ENCODE results near the gene GPN2. TPM values are rescaled to one million over a fixed set of nuclear protein-coding genes. Genes with fewer than 3 reads are reported as not detected.
"Not testable (repeated sequence)": the region's sequence is repeated elsewhere in the genome, so short reads cannot be mapped to it uniquely, and the experiment has no call there.

The GPN2 gene
- total RNA-seq, 4 donors from 2014 or later = 9.6 to 16.5 (median 14.1) TPM

GRCh38 chr1:26851106-26851684, 38.9 kb downstream of the GPN2 start:
- Histone ChIP-seq H3K36me3 (peaks cover 32 to 96% (median 93%) of the 10 kb centered on the region in 4 donors), H3K27me3 (no peaks in the 10 kb centered on the region), H3K4me3 (no peak overlapping the region), H3K9me3 (no peaks in the 10 kb centered on the region), H3K4me1 (peaks cover 2 to 28% (median 22%) of the 10 kb centered on the region in 4 donors), H3K27ac (replicated peaks in 1 of 4) (no peak overlapping the region)
- 91% methylated on average over 12 of the region's 12 CpGs for WGBS
- TF ChIP-seq EP300 (IDR thresholded peaks at IDR 0.05) = no peak
- no peak for TF ChIP-seq POLR2A (IDR thresholded peaks at IDR 0.05; ENCODE audit: low read depth)
- no peak for TF ChIP-seq CTCF (IDR thresholded peaks at IDR 0.05)
- no peak for DNase-seq (ENCODE audit: extremely low spot score)
- intact Hi-C loops (cut with DNase I) = no loop called here

- peak overlapping the region; percentile 42 to 71 (median 64) for H3K27ac ChIP-seq (replicated peaks in 1 of 4)
- no peaks in the 10 kb centered on the region for H3K27me3 ChIP-seq
- DNase-seq (ENCODE audit: extremely low spot score) = no peak
- peaks cover 2 to 28% (median 22%) of the 10 kb centered on the region in 4 donors for H3K4me1 ChIP-seq
- intact Hi-C loops (cut with DNase I) = no loop called here
- TF ChIP-seq CTCF (IDR thresholded peaks at IDR 0.05) (no peak), POLR2AphosphoS5 (IDR thresholded peaks at IDR 0.05) (peak; percentile 34 to 59)
- peaks cover 32 to 83% (median 75%) of the 10 kb centered on the region in 4 donors for H3K36me3 ChIP-seq
- WGBS = 53% methylated on average over 7 of the region's 10 CpGs
- H3K4me3 ChIP-seq = no peak overlapping the region
- H3K9me3 ChIP-seq = no peaks in the 10 kb centered on the region
Observed at GRCh38 chr1:26848941-26849774, 40.9 kb downstream of the GPN2 start.

- no peaks in the 10 kb centered on the region for H3K27me3 ChIP-seq
Observed at GRCh38 chr1:26848499-26848898, 41.6 kb downstream of the GPN2 start.

GRCh38 chr1:26847826-26848225, 42.3 kb downstream of the GPN2 start:
- intact Hi-C loops (cut with DNase I); H3K27me3 ChIP-seq; H3K4me3 ChIP-seq; DNase-seq (ENCODE audit: extremely low spot score); H3K9me3 ChIP-seq: not testable (repeated sequence)
- 95% methylated on average over 6 of the region's 6 CpGs for WGBS
- H3K36me3 ChIP-seq = peaks cover 41 to 85% (median 77%) of the 10 kb centered on the region in 4 donors
- peaks cover 0 to 23% (median 18%) of the 10 kb centered on the region in 4 donors for H3K4me1 ChIP-seq
- H3K27ac ChIP-seq (replicated peaks in 1 of 4) = peak overlapping the region in 1 of 4 donors; percentile 69

More at GRCh38 chr1:26848499-26848898, 41.6 kb downstream of the GPN2 start:
- H3K9me3 ChIP-seq = no peaks in the 10 kb centered on the region
- DNase-seq (ENCODE audit: extremely low spot score) = no peak
- H3K4me3 ChIP-seq = no peak overlapping the region
- TF ChIP-seq EP300 (IDR thresholded peaks at IDR 0.05) (no peak), POLR2A (IDR thresholded peaks at IDR 0.05; ENCODE audit: low read depth) (no peak), POLR2AphosphoS5 (IDR thresholded peaks at IDR 0.05) (no peak), CTCF (IDR thresholded peaks at IDR 0.05) (no peak)
- peaks cover 2 to 28% (median 21%) of the 10 kb centered on the region in 4 donors for H3K4me1 ChIP-seq
- WGBS = 88% methylated on average over 7 of the region's 10 CpGs
- intact Hi-C loops (cut with DNase I) = no loop called here
- peaks cover 37 to 83% (median 75%) of the 10 kb centered on the region in 4 donors for H3K36me3 ChIP-seq
- H3K27ac ChIP-seq (replicated peaks in 1 of 4) = peak overlapping the region; percentile 42 to 71 (median 64)

- Histone ChIP-seq H3K27ac (replicated peaks in 1 of 4) (no peak overlapping the region), H3K4me1 (peaks cover 0 to 17% (median 15%) of the 10 kb centered on the region in 4 donors), H3K9me3 (no peaks in the 10 kb centered on the region), H3K27me3 (no peaks in the 10 kb centered on the region), H3K4me3 (no peak overlapping the region), H3K36me3 (peaks cover 20 to 85% (median 76%) of the 10 kb centered on the region in 4 donors)
- intact Hi-C loops (cut with DNase I) = no loop called here
- WGBS = 92% methylated on average over 13 of the region's 13 CpGs
- DNase-seq (ENCODE audit: extremely low spot score) = no peak
- no peak for TF ChIP-seq CTCF (IDR thresholded peaks at IDR 0.05)
- no peak for TF ChIP-seq EP300 (IDR thresholded peaks at IDR 0.05)
- no peak for TF ChIP-seq POLR2A (IDR thresholded peaks at IDR 0.05; ENCODE audit: low read depth)
- no peak for TF ChIP-seq POLR2AphosphoS5 (IDR thresholded peaks at IDR 0.05)
Observed at GRCh38 chr1:26844424-26845196, 45.5 kb downstream of the GPN2 start.

Data from esophagus muscularis mucosa (tissue), 4 donors.